AG04449 (cell line): ENCODE measurements around the gene OSBPL3.
"Not testable (repeated sequence)": the region's sequence is repeated elsewhere in the genome, so short reads cannot be mapped to it uniquely, and the experiment has no call there.

Experiments used
- CTCF ChIA-PET: fragments of 350-600 bp; formaldehyde crosslinking; extraction: SDS; loops from one replicate; lab custom pipeline; 2021; ENCODE audit warnings: antibody characterized with exemption; lab: Yijun Ruan, JAX
- POLR2A ChIA-PET: fragments of 400-600, 350-600 bp; formaldehyde crosslinking; extraction: SDS; loops from one replicate; lab custom pipeline; 2020; ENCODE audit warnings: antibody characterized with exemption, inconsistent platforms; lab: Yijun Ruan, JAX
- DNase-seq: peaks from one replicate; pipeline ENCODE4 v3.0.0-alpha.2; 2010; ENCODE audit warnings: low read depth, low spot score
- H3K4me3 ChIP-seq: 2 replicates; pipeline ENCODE4 v1.5.1; 2011; ENCODE audit warnings: low read depth, mild to moderate bottlenecking, control low read depth, low read length
- TF ChIP-seq, protein P1 (sequence below): IDR thresholded peaks from one replicate; pipeline ENCODE4 v1.5.1; 2011; ENCODE audit warnings: mild to moderate bottlenecking, moderate library complexity, low read length, control low read depth, inconsistent platforms; ENCODE audit not compliant: insufficient read depth; ENCODE audit errors: missing control alignments

OSBPL3 gene

DNA sequence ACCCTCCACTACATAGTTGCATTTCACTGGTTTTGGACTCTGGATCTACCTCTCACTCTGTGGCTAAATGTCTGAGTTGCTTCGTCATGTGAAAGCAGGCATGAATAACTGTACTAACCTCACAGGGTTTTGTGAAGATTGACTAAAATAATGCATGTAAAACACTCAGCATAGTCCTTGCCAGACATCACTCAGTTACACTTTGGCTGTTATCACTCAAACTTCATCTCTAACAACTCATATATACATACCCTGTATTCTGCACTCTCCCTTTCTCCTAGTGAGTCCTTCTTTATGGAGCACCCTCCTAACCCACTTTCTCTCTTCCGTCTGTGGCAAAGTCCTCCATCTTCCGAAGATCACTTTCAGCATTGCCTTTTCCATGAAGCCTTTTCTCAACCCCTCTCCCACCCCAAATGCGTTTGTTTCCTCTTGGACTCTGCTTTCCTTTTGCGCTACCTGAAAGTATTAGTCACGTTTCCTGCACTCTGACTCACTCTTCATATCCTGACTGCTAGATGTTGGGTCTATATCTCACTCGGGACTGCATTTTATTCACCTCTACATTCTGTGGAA is 72.6 kb downstream of the OSBPL3 start:
- H3K4me3 ChIP-seq: no peak overlapping the region
- POLR2A ChIA-PET: no interaction called here
- CTCF ChIA-PET: no interaction called here
- no peak for DNase-seq
- TF ChIP-seq, protein P1, sequence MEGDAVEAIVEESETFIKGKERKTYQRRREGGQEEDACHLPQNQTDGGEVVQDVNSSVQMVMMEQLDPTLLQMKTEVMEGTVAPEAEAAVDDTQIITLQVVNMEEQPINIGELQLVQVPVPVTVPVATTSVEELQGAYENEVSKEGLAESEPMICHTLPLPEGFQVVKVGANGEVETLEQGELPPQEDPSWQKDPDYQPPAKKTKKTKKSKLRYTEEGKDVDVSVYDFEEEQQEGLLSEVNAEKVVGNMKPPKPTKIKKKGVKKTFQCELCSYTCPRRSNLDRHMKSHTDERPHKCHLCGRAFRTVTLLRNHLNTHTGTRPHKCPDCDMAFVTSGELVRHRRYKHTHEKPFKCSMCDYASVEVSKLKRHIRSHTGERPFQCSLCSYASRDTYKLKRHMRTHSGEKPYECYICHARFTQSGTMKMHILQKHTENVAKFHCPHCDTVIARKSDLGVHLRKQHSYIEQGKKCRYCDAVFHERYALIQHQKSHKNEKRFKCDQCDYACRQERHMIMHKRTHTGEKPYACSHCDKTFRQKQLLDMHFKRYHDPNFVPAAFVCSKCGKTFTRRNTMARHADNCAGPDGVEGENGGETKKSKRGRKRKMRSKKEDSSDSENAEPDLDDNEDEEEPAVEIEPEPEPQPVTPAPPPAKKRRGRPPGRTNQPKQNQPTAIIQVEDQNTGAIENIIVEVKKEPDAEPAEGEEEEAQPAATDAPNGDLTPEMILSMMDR: no peak

DNA sequence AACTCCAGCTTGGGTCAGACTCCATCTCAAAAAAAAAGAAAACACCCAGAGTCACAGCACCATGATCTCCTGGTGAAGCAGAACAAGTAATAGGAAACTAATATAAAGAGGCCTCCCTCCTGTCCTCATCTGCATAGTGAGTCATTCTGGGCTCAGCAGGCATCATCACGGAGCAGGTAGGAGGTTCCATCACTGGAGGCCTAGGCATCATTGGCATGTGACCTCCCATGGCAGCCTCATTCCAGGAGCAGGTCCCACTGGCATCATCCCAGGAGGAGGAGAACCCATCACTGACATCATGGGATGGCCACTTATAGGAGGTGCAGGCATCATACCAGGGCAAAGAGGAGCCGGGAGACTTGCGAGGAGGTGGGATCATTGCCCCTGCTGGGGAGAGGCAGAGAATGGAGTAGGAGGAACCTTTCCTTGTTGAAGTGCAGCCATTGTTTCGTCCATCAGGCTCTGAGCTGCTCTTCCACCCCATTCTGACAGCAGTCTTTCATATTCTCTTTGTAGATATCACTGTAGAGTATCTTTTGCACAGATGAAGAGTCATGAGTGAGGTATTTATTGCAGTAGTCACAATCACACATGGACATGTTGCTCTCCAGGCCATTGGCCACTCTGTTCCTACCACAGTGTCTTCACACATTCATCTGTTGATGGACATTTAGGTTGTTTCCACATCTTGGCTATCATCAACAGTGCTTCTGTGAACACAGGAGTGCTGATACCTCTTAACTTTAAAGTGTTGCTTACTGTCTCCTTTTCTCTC is 73.8 kb downstream of the OSBPL3 start:
- no peak overlapping the region for H3K4me3 ChIP-seq
- CTCF ChIA-PET: interaction anchor here (0.8 kb wide), 1 partner anchor 84 kb away, joined by 3 read pairs; no protein-coding TSS in a partner anchor

DNA sequence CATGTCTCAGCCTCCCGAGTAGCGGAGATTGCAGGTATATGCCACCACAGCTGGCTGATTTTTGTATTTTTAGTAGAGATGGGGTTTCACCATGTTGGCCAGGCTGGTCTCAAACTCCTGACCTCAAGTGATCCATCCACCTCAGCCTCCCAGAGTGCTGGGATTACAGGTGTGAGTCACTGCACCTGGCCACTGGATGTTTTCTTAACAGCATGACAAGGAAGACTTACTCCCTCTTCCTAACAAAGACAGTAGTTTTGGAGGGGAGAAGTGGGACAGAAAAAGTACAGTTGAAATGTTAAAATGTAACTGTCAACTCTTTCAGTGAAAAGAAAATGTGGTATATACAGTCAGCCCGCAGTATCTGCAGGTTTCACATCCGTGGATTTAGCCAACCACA is 76.0 kb downstream of the OSBPL3 start:
- DNase-seq, POLR2A ChIA-PET, H3K4me3 ChIP-seq: not testable (repeated sequence)
- CTCF ChIA-PET: interaction anchor here (1.0 to 1.3 kb wide), 2 partner anchors 9 to 11 kb away, joined by 3 read pairs; no protein-coding TSS in a partner anchor

More for the DNA sequence above, 73.8 kb downstream of the OSBPL3 start:
- DNase-seq: no peak
- TF ChIP-seq, protein P1: no peak
- POLR2A ChIA-PET: interaction anchor here (0.5 kb wide), 1 partner anchor 11 kb away, joined by 3 read pairs; no protein-coding TSS in a partner anchor

DNA sequence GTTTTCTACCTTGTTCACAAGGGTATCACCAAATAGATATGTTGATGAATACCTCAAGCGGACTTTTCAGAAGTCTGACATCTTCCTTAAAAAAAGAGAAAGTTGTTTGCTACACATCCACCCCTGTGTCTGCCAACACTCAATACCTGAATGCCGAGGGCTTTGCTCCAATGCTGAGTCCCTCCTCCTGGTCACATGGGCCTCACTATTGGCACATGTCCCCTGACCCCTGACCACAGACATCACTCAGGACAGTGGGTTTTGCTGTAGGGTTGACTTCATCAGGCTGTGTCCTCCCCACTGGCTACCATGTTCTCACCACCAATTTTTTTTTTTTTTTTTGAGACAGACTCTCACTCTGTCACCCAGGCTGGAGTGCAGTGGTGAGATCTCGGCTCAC is 76.4 kb downstream of the OSBPL3 start:
- no peak for DNase-seq
- TF ChIP-seq, protein P1: no peak
- CTCF ChIA-PET: interaction anchor here (1.0 kb wide), 1 partner anchor 9 kb away, joined by 3 read pairs; no protein-coding TSS in a partner anchor
- POLR2A ChIA-PET: no interaction called here
- no peak overlapping the region for H3K4me3 ChIP-seq

DNA sequence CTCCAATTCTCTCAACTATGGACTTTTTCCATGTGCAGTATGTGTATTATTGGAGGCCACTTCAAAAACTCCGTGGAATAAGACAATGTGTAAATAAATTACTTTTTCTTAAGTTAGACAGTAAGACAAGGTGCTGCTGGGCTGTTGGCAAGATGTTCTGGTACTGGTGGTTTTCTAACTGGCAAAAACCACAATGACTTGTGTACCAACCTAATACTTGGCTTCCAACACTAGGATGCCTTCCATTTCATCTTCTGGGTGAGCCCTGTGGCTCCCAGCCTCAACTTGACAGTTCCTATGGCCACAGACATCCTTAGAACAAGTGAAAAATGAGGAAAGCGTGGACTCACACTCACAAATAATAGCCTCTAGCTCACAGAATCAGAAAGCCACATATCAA is 77.0 kb downstream of the OSBPL3 start:
- no peak for DNase-seq
- TF ChIP-seq, protein P1: no peak
- ChIA-PET CTCF (no interaction called here), POLR2A (no interaction called here)
- no peak overlapping the region for H3K4me3 ChIP-seq

DNA sequence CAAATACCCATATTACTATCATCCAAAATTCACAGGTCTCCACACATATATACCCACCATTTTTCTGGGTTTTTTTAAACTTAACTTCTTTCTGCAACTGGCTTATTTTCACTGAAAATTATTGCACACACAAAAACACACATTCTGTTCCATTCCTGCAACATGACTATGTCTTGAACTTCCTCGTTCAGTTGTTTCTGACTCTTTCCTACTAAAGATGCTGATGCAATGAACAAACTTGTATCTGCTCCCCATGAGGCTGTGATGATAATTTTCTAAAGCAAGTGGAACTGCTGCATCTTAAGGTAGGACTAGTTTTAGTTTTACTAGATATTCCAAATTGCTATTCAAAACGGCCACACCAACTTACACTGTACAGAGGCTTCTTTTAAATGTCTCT is 77.7 kb downstream of the OSBPL3 start:
- DNase-seq: peak; percentile 31
- ChIA-PET CTCF (interaction anchor here (1.0 to 1.5 kb wide), 3 partner anchors 15 to 192 kb away, joined by 3 to 6 read pairs (median 4); no protein-coding TSS in a partner anchor), POLR2A (no interaction called here)
- TF ChIP-seq, protein P1: no peak
- H3K4me3 ChIP-seq: no peak overlapping the region
